Endothelial cell of umbilical vein (primary cell): ENCODE measurements around the gene DRICH1.

Experiments
- EZH2 ChIP-seq: IDR thresholded peaks from 2 replicates; pipeline ENCODE4 v1.6.1; 2012; ENCODE audit warnings: borderline replicate concordance, low read depth, mild to moderate bottlenecking, moderate library complexity, low read length, inconsistent platforms; ENCODE audit not compliant: severe bottlenecking
- MYC ChIP-seq: IDR thresholded peaks from one replicate; pipeline ENCODE4 v1.6.1; 2011; ENCODE audit warnings: mild to moderate bottlenecking, low read depth, low read length
- POLR2A ChIP-seq: IDR thresholded peaks from 2 replicates; pipeline ENCODE4 v1.6.1; 2012; ENCODE audit warnings: low read depth, mild to moderate bottlenecking, control low read depth, low read length
- POLR2AphosphoS5 ChIP-seq: IDR thresholded peaks from 2 replicates; pipeline ENCODE4 v1.6.1; 2012; ENCODE audit warnings: low read depth, mild to moderate bottlenecking, control low read depth, low read length, moderate library complexity; ENCODE audit not compliant: insufficient read depth
- TF ChIP-seq, protein P1 (sequence below), 2 donors: IDR thresholded peaks; 1 replicate in 1 of 2; 2 replicates in 1 of 2; pipeline ENCODE4 v1.5.1; 2011; ENCODE audit warnings: low read length in 2 of 2, mild to moderate bottlenecking in 2 of 2, moderate library complexity in 2 of 2, control low read depth in 1 of 2, inconsistent platforms in 1 of 2, low read depth in 1 of 2; ENCODE audit not compliant: insufficient read depth in 1 of 2; ENCODE audit errors: extremely low read depth in 1 of 2

DNA sequence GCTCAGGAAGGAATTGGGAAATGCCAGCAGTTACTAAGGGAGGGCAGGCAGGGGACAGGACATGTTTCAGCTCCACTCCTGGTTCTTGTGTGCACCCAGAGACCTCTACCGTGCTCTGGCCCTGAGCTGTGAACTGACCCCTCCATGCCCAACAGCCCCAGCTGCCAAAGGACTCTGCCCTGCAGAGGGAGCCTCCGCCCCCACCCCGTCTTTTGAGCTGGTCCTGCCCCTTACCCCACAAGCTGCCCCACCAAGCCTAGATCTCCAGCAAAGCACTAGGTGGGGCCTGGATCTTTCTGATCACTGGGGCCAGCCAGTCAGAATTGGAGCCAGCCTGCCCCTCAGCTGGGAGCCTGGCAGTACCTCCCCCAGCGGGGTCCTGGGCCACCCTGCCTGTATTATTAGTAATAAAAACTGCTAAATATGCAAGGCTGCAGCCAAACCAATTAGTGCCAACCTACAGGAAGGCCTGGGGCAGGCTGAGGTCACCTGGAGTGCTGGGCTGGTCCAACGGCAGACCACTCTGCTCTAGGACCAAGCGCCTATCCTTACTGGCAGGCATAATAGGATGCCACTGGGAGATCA lies 23.9 kb upstream of the DRICH1 start:
- TF ChIP-seq, protein P1, sequence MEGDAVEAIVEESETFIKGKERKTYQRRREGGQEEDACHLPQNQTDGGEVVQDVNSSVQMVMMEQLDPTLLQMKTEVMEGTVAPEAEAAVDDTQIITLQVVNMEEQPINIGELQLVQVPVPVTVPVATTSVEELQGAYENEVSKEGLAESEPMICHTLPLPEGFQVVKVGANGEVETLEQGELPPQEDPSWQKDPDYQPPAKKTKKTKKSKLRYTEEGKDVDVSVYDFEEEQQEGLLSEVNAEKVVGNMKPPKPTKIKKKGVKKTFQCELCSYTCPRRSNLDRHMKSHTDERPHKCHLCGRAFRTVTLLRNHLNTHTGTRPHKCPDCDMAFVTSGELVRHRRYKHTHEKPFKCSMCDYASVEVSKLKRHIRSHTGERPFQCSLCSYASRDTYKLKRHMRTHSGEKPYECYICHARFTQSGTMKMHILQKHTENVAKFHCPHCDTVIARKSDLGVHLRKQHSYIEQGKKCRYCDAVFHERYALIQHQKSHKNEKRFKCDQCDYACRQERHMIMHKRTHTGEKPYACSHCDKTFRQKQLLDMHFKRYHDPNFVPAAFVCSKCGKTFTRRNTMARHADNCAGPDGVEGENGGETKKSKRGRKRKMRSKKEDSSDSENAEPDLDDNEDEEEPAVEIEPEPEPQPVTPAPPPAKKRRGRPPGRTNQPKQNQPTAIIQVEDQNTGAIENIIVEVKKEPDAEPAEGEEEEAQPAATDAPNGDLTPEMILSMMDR (IDR thresholded peaks at IDR 0.05; ENCODE audit: extremely low read depth in 1 of 2, insufficient read depth in 1 of 2, low read depth in 1 of 2, low read length in 2 of 2) = no peak
- TF ChIP-seq POLR2A = no peak
- TF ChIP-seq MYC = no peak
- no peak for TF ChIP-seq POLR2AphosphoS5
- TF ChIP-seq EZH2 = no peak
